GM11168 (cell line): Measurements from ENCODE around the gene CNP.

Experiments used
- in situ Hi-C: fragments of 300-500 bp; cut with MboI; formaldehyde crosslinking; loops from one replicate; pipeline ENCODE4 v1.12.0; 2022; ENCODE audit warnings: low sequenced_read_pairs; ENCODE audit not compliant: unreplicated experiment

The CNP gene

GRCh38 chr17:42025191-42025579, 58.6 kb downstream of the CNP start:
- in situ Hi-C loops = no loop called here

- in situ Hi-C loops = no loop called here
Observed at GRCh38 chr17:42025936-42026335, 59.3 kb downstream of the CNP start.

GRCh38 chr17:42026857-42027589, 60.4 kb downstream of the CNP start:
- in situ Hi-C loops = no loop called here
